ENCODE data around the gene SRSF11. TPM values are rescaled to one million over a fixed set of nuclear protein-coding genes. Genes with fewer than 3 reads are reported as not detected.

SRSF11 gene
- total and polyA plus RNA-seq, 8 donors, result 42.8 to 436 (median 265) TPM

GRCh38 chr1:70290218-70290617, 69.0 kb downstream of the SRSF11 start:
- peaks cover 28 to 78% (median 72%) of the 10 kb centered on the region in 4 donors for H3K36me3 ChIP-seq
- TF ChIP-seq POLR2AphosphoS5 (IDR thresholded peaks at IDR 0.05), result no peak
- no peak for TF ChIP-seq EP300 (IDR thresholded peaks at IDR 0.05)
- no peak for TF ChIP-seq CTCF (IDR thresholded peaks at IDR 0.05)
- TF ChIP-seq POLR2A (IDR thresholded peaks at IDR 0.05), result no peak
- no peaks in the 10 kb centered on the region for H3K27me3 ChIP-seq
- H3K9me3 ChIP-seq, result no peaks in the 10 kb centered on the region
- no peak overlapping the region for H3K4me3 ChIP-seq
- DNase-seq, result no peak
- H3K4me1 ChIP-seq, result no peaks in the 10 kb centered on the region
- no peak overlapping the region for H3K27ac ChIP-seq
- 59 to 86% (median 83%) methylated on average over 1 of the region's 1 CpG for WGBS, 5 donors
- intact Hi-C loops (cut with DNase I; ENCODE audit: low total_unique reads), result no loop called here

GRCh38 chr1:70293186-70293843, 72.1 kb downstream of the SRSF11 start:
- Histone ChIP-seq H3K9me3 (no peaks in the 10 kb centered on the region), H3K27ac (no peak overlapping the region), H3K4me1 (no peaks in the 10 kb centered on the region), H3K36me3 (peaks cover 27 to 89% (median 70%) of the 10 kb centered on the region in 4 donors), H3K4me3 (no peak overlapping the region), H3K27me3 (no peaks in the 10 kb centered on the region)
- intact Hi-C loops (cut with DNase I; ENCODE audit: low total_unique reads), result no loop called here
- DNase-seq, result no peak
- TF ChIP-seq POLR2AphosphoS5 (IDR thresholded peaks at IDR 0.05) (no peak), CTCF (IDR thresholded peaks at IDR 0.05) (no peak), EP300 (IDR thresholded peaks at IDR 0.05) (no peak), POLR2A (IDR thresholded peaks at IDR 0.05) (no peak)

GRCh38 chr1:70295749-70296148, 74.6 kb downstream of the SRSF11 start:
- 92 to 97% (median 95%) methylated on average over 4 of the region's 4 CpGs for WGBS, 5 donors
- H3K27ac ChIP-seq, result no peak overlapping the region
- intact Hi-C loops (cut with DNase I; ENCODE audit: low total_unique reads), result no loop called here
- H3K9me3 ChIP-seq, result no peaks in the 10 kb centered on the region
- H3K36me3 ChIP-seq, result peaks cover 30 to 87% (median 75%) of the 10 kb centered on the region in 4 donors
- H3K4me3 ChIP-seq, result no peak overlapping the region
- TF ChIP-seq POLR2AphosphoS5 (IDR thresholded peaks at IDR 0.05), result no peak
- TF ChIP-seq POLR2A (IDR thresholded peaks at IDR 0.05), result no peak
- H3K27me3 ChIP-seq, result no peaks in the 10 kb centered on the region
- H3K4me1 ChIP-seq, result no peaks in the 10 kb centered on the region
- DNase-seq, result no peak

GRCh38 chr1:70299472-70299871, 78.3 kb downstream of the SRSF11 start:
- Histone ChIP-seq H3K4me3 (no peak overlapping the region), H3K27ac (no peak overlapping the region), H3K36me3 (peaks cover 18 to 65% (median 52%) of the 10 kb centered on the region in 4 donors), H3K9me3 (no peaks in the 10 kb centered on the region), H3K4me1 (no peaks in the 10 kb centered on the region), H3K27me3 (no peaks in the 10 kb centered on the region)
- intact Hi-C loops (cut with DNase I; ENCODE audit: low total_unique reads), result no loop called here
- DNase-seq, result no peak
- TF ChIP-seq POLR2AphosphoS5 (IDR thresholded peaks at IDR 0.05) (no peak), EP300 (IDR thresholded peaks at IDR 0.05) (no peak), POLR2A (IDR thresholded peaks at IDR 0.05) (no peak), CTCF (IDR thresholded peaks at IDR 0.05) (no peak)

Small RNA genes lying within 50 kb of the gene (small RNA-seq; reads per million reads assigned to genes)
- gene RN7SL242P, result 0 to 0.07 (median 0) reads per million in 4 donors

Other genes with a start within 250 kb of the SRSF11 start
- 10 to 100 TPM in 2 of 5 donors, 1 to 10 TPM in 3; 1.4 to 32.7 (median 4.9) TPM for gene LRRC40, start 15.8 kb upstream of the SRSF11 start, total RNA-seq
- 1 to 10 TPM; 5.9 to 7.5 (median 6.0) TPM for gene LRRC40, start 15.8 kb upstream of the SRSF11 start, polyA plus RNA-seq
- 100 to 1,000 TPM in 1 of 5 donors, 10 to 100 TPM in 4; 12.9 to 135 (median 19.1) TPM for gene ANKRD13C, start 133.3 kb downstream of the SRSF11 start, total RNA-seq
- 10 to 100 TPM in 1 of 3 donors, 1 to 10 TPM in 2; 6.8 to 12.7 (median 9.3) TPM for gene ANKRD13C, start 133.3 kb downstream of the SRSF11 start, polyA plus RNA-seq
- 10 to 100 TPM in 1 of 5 donors, 1 to 10 TPM in 3, under 1 TPM in 1; 0.89 to 16.9 (median 5.5) TPM for gene CTH, start 189.9 kb downstream of the SRSF11 start, total RNA-seq
- gene CTH, start 189.9 kb downstream of the SRSF11 start, polyA plus RNA-seq, result 1 to 10 TPM; 5.5 to 8.6 (median 5.8) TPM

Data from stomach (tissue), 9 donors.